NCI-H2107 (cell line): ENCODE measurements around the gene SLC39A3.

Experiments
- DNase-seq: peaks from one replicate; lab custom pipeline; 2025; lab: John Stamatoyannopoulos, UW

The SLC39A3 gene

DNA sequence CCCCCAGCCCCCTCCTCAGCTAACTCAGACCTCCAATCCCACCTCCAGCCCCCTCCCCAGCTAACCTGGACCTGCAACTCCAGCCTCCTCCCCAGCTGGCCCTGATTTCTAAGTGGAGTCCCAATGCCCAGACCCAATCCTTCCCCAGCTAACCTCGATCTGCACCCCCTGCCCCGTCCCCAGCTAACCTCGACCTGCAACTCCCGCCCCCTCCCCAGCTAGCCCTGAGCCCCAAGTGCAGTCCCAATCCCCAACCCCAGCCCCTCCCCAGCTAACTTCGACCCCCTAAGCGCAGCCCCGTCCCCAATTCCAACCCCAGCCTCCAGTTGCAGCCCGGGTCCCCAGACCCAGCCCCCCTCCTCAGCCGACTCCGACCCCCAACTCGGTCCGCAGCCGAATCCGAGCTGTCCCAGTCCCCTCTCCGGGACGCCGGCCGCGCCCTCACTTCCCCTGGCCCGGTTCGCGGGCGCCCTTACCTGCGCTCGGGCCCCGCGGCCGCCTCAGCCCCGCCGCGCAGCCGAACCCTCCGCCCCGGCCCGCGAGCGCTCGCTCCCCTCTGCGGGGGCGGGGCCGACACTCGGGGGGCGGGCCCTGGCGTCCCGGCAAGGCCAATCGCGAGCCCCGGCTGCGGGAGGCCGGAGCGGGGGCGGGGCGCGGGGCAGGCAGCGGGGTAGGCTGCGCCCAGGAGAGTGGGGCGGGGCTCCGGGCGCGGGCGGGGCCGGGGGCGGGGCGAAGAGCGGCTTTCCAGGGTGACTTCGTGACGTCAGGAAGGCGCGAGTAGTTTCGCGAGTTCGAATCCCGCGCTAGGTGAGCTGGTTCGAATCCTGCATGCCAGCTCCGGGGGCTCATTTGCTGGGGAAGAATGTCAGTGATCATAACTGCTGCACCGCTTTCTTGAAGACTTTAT lies 37.4 kb downstream of the SLC39A3 start, which contains the start of gene GNG7:
Gene GNG7 (minus strand): TSS at position 525 of the 907 bp plus-strand sequence. CDS start 182,006 bp downstream, outside the sequence.
- no peak for DNase-seq

GRCh38 chr19:2701361-2702169 lies 38.3 kb downstream of the SLC39A3 start:
- DNase-seq, result no peak

- DNase-seq, result no peak
Observed at GRCh38 chr19:2700660-2701360, 39.0 kb downstream of the SLC39A3 start.

DNA sequence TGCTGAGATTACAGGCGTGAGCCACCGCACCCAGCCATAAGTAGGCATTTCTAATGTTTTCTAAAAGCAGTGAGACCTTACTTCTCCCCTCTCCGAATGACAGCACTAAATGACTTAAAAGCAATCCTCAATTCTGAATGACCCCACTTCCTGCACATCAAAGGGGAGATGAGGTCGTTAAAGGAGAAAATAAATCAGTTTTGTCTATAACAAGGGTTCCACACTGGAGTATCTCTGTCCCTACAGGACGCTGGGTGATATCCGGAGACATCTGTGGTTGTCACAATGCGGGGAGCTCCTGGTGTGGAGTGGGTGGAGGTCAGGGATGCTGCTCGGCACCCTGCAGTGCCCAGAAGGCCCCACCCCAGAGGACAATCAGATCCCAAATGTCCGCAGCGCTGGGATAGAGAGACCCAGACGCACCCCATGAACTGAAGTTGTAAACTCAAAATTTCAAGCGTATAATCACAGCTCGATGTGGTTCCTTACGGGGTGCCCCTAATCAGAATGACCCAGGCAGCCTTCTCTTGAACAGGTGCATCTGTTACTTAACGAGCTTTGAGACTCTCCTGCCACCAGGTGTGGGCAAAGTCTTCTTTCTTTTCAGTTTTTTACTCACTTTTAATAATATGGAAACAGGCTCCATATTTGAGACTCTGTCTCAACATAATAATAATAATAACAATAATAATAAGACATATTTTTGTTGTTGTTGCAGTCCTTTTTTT lies 40.2 kb downstream of the SLC39A3 start:
- no peak for DNase-seq

GRCh38 chr19:2694196-2694595 lies 45.6 kb downstream of the SLC39A3 start:
- no peak for DNase-seq

GRCh38 chr19:2693492-2694160 lies 46.2 kb downstream of the SLC39A3 start:
- no peak for DNase-seq

DNA sequence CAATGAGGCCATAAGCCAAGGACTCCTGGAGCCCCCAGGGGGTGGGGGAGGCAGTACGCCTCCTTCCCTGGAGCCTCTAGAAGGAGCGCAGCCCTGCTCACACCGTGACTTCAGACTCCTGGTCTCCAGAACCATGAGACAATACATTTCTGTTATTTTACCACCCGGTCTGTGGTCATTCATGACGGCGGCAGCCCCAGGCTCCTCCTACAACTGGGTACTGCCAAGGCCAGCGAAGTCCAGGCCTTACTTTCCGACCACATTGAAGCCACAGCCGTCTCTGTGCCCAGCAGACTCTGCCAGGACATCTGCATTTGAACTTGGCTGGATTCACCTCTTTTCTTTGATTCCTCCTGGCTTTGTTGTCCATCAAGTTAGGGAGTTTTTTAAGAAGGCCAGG lies 47.9 kb downstream of the SLC39A3 start:
- no peak for DNase-seq

- no peak for DNase-seq
Observed at GRCh38 chr19:2690856-2691255, 49.0 kb downstream of the SLC39A3 start.

GRCh38 chr19:2686360-2686759 lies 53.5 kb downstream of the SLC39A3 start:
- DNase-seq, result no peak

DNA sequence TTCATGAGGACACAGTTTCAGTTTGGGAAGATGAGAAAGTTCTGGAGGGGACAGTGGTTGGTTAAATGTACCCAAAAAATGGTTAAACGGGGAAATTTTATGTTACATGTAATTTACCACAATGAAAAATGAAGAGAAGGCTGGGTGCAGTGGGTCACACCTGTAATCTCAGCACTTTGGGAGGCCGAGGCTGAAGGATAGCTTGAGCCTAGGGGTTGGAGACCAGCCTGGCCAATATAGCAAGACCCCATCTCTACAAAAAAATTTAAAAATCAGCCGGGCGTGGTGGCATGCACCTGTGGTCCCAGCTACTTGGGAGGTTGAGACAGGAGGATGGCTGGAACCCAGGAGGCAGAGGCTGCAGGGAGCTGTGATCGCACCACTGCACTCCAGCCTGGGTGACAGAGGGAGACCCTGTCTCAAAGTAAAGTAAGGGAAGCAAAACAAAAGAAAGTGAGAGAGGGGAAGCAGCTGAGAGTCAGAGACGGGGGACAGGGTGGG lies 54.6 kb downstream of the SLC39A3 start:
- DNase-seq, result no peak

GRCh38 chr19:2683430-2684003 lies 56.3 kb downstream of the SLC39A3 start:
- no peak for DNase-seq
